SKM-1 treated with dmso at 0.1 percent for 144 hours (cell line): ENCODE data around the gene ADIRF.
"Not testable (repeated sequence)": the region's sequence is repeated elsewhere in the genome, so short reads cannot be mapped to it uniquely, and the experiment has no call there.

ENCODE experiments used
- DNase-seq: peaks from one replicate; lab custom pipeline; 2025; ENCODE audit not compliant: unreplicated experiment; lab: John Stamatoyannopoulos, UW

The ADIRF gene

DNA sequence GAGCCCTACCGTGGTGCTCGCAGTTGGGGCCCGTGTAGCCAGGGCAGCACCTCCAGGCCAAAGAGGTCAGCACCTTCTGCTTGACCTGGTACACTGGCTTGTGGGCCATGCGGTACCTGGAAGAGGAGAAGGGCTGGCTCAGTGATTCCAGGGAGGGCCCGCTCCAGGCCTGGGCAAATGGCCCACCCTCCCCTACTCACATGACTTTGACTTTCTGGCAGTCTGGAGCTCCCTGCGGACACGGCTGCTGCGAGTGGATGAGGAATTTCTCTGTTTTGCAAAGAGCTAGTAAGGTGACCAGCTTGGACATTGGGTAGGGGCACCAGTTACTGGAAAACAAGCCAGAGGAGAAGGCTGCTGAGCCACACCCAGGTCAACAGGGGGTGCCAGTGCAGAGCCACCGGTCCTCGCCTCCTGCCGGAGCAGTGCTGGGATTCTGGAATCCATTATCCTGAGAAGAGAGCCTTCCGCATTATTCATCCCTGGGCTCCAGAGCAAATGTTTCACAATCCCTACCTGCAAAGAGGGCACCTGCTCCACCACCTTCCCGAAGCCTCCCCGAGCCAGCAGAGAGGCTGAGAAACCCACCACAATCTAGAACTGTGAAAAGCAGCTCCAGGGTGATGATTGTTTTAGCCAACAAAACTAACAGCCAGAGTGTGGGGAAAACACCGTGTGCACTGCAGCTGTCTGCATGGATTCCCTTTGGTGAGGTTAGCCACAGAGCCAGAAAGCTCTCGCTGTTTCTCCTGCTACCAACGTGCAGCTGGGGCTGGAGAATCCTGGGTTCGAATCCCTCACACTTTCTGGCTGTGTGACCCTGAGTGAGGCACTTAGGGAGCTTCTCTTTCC lies 22.7 kb upstream of the ADIRF start:
- DNase-seq, result no peak

DNA sequence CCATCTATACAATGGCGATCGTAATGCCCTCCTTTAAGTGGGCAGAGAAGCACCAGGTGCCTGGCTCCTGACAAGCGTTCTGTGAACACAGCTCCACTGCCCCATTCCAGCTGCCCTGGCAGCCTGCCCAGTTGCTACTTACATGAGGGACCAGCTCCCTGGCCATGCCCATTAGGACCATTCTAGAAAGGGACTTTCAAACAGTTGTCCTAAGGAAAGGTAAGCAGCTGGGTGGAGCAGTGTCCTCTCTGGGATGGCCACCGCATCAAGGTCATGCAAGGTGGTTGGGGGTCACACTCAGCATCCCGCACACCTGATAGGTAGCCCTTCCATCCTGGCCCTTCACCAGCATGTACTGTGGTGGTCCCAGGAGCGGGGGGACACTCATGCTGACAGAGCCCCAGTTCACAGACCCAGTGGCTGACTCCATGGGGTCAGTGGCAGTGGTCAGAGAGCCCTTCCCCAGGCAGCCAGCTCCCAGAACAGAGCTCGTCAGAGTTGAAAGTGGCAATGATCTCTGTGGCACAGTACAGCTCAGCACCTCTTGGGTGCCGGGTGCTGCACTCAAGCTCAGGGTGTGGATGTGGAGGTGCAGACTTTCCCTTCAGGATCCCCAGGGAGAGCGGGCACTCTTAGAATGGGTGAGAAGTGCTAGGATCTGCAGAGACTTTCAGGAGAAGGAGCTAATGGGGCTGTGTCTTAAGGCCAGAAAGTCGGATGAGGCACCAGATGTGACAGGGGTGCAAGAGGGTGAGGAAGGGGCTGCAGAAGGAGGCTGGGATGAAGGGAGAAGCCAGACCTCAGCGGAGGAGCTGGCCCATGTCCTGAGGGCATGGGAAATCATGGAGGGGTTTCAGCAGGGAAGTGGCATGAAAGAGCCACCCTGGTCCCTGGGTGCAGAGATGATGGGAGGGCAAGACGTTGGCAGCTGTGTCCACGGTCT lies 21.8 kb upstream of the ADIRF start:
- DNase-seq, result no peak

DNA sequence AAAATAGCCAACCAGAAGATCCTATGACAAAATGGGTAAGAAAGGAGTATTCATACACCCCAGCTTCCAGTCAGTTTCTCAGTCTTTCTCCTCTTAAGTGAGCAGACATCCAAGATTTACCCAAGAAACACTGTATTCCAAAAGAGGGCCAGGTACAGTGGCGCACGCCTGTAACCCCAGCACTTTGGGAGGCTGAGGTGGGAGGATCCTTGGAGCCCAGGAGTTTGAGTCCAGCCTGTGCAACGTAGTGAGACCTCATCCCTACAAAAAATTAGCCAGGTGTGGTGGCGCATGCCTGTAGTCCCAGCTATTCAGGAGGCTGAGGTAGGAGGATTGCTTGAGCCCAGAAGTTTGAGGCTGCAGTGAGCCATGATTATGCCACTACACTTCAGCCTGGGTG lies 20.5 kb upstream of the ADIRF start:
- not testable (repeated sequence) for DNase-seq

DNA sequence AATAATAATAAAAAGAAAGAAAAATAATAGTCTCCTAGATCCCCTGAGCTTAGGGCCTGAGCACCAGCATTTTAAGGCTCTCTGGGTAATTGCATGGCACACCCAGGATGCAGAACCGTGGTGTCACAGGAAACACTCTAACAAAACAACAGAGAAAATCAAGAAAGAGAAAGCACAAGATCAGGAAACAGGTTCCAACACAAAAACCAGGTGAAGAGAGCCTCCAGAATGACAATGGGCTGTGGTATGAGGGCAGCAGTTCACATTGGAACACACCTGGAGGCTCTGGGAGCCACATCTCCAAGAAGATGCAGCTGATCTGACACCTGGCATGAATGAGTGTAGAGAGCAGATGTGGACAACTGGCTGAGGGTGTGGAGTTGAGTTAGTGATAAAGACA lies 17.9 kb upstream of the ADIRF start:
- no peak for DNase-seq

DNA sequence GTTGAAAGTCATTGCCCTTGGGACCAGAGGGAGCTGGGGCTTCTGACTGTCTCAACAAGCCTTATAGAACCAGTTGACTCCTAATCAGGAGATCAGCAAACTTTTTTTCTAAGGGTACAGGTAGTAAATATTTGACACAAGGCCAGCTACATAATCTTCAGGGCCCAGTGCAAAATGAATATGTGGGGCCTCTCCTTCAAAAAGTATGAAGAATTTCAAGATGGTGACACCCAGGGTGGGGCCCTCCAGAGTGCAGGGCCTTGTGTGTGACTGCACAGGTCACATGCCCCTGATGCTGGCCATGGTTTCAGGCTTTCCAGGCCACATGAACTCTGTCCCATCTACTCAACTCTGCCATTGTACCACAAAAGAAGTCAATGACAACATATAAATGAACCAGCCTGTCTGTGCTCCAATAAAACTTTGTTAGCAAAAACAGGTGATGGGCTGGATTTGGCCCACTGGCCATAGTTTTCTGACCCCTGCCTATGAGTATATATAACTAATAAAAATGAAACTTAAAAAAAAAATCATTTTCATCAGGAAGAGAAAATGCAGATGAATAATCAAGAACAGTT lies 17.0 kb upstream of the ADIRF start:
- DNase-seq, result no peak

DNA sequence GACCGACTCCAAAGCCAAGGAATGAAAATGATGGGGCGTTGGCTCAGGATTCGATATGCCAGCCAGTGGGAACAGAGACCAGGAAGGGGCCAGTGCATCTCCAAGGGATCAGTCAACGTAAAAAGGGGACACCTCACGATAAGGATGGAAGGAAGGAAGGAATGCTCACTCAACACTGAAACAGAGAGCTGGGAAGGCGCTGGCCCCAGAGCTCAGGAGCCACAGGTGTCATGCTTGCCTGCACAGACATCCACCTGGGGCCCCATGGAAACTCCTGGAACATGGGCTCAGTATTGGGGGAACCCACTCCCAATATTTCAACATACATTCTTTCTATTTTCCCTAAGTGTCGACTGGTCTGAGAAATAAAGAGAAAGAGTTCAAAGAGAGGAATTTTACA lies 16.2 kb upstream of the ADIRF start:
- no peak for DNase-seq

DNA sequence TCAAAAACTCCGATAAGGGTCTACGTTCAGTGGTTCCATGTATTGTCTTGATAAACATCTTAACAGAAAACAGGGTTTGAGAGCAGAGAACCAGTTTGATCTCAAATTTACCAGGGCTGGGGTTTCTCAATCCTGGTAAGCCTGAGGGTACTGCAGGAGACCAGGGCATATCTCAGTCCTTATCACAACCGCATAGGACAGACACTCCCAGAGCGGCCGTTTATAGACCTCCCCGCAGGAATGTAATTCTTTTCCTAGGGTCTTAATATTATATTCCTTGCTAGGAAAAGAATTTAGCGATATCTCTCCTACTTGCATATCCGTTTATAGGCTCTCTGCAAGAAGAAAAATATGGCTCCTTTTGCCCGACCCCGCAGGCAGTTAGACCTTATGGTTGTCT lies 15.6 kb upstream of the ADIRF start:
- not testable (repeated sequence) for DNase-seq

DNA sequence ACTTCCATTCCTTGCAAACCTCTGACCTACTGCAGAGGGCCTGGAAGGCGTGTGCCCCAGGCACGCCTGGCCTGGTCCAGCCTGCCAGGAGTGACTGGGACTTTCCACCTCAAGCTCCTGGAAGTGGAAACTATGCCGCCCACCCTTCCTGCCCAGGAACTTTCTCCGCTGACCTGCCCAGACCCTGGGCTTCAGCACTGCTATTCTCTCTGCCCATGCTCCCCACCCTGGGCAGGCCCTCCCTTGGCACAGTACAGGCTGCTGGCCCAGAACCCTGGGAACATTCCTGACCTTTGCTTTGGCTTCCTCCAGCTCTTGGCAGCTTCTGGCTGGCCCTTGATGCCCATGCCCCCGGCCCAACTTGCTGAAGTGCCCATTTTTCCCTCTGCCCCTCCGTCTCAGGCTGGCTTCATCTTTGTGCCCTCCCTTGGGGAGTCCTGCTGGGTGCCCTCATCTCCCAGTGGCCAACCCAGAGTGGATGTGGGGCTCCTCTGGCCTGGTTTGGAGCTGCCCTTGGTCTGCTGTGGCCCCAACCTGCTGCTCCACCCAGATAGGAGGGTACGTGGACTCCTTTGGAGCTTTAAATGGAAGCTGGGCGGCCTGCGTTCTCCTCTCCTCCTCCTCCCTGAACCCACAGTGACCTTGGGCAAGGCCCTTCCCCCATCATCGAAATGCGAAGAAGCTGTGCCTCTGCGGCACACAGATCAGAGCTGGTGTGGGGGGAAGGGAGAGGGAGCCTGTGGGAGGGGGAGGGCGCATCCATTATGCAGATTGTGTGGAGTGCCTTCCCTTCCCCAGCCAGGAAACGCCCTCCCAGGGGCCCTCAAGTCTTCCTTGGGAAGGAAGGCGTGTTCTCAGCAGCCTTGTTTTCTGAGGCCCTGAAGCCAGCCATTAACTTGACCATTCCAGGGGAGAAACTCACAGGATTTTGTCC lies 14.3 kb upstream of the ADIRF start:
- DNase-seq, result no peak

DNA sequence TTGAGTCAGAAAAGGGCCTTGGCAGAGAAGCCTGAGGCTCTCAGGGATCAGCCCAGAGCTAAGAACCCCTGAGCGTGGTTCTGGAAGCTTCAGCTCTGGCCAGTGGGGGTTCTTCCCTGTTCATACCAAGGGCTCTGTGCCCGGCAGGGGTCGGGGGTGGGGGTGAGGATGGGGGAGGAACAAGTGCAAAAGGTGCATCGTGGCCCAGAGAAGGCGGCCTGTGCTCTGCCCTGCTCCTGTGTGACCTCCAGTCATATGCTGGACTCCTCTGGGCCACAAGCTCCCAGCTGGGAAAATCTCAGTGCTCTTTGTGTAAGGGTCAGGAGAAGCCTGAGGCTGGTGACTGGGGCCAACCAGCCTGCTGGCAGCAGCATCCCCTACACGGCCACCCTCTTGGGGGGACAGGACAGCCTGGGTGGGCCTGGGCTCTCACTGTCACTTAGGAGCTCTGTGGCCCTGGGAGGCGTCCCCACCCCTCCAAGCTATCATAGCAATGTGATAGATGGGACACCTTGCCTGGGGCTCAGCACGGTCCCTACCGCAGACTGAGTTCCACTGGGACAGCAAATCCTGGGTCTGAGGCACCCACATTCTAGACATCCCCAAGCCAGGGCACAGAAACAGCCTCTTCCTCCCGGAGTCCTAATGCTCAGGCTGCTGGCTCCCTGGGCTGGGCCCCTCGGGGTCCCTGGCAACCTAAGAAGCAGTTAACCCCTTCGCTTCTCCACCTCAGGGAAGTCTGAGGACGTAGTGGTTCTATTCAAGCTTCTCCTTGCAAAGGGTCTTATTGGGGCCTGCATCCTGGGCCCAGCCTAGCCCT lies 13.4 kb upstream of the ADIRF start:
- no peak for DNase-seq

DNA sequence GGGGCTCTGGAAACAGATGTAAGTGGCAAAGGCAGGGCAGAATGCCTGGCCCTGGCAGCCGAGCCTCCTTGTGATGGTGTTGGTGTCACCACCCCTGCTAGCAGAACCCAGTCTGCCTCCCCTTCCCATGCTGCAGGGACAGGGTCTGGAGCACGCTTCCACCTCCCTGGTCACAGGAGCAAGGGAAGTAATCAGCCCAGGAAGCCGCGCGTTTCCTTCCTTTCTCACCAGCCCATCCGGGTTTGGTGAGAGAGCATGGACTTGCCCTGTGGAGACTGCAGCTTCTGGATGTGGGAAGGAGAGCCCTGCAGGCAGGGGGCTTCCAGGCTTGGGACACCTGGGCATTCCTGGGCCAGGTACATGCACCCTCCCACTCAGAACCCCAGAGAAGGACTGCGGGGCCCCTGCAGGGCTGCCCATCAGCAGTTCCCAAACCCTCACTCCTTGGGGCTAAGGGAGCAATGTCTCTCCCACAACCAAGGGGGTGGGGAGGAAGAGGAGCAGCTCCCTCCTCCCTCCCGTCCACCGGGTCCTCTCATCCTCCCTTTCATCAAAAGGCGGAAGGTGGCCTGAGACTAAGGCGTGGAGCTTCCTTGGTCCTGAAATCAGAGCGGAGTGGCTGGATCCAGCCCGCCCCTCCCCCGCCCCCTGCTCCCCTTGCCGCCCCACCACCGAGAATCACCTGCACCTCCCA lies 12.6 kb upstream of the ADIRF start:
- DNase-seq, result no peak

DNA sequence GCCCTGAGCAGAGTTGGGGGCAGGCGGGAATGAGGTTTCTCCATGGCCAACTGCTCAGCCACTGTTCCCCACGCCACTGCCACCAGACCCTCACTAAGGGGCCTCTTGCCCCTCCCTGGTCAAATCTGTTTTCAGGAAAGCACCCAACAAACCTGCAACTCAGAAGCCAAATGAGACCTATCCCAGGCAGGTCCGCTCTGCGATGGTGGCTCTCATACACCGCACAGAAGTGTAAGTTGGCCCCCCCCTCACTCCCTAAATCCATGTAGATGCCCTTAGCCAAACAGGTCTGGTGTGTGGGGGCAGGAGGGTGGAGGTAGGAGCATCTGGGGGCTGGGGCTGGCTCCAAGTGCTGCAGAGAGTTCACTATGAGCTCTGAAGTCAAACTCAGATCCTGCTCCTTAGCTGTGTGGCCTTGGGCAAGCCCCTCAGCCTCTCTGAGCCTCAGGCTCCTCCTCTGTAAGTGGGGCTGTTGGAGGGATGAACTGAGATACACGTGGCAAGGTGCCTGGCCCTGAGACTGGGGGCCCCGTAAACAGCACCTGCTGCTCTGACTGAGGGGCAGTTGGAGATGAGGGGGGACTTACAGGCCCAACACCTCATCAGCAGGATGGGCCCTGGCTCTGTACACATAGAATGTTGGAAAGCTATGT lies 12.0 kb upstream of the ADIRF start:
- DNase-seq, result no peak

DNA sequence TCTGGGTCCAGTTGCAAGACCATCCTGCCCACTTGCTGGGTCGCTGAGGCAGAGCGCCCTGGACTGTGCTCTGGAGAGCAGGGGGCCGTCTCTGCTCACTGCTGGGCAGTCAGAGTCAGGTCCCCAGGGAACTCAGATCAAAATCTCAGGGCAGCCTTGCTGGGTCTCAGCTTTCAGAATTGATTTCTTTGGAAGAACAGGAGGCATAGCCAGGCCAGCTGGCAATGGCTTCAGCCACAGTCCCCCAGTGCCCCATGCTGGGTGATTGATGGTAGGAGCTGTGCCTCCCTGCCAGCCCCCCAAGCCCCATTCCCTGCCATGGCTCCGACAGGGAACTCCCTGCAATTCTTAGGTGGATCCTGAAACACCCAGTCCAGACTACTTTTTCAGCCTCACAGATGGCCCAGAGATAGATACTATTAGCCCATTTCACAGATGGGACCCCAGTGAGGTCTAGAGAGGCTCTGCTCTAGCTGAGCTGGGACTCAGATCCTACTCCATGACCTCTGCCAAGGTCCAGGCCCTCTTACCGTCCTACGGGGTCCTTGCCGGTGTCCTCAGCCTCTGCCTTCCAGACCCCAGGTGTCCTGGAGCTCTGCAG lies 11.3 kb upstream of the ADIRF start:
- no peak for DNase-seq

DNA sequence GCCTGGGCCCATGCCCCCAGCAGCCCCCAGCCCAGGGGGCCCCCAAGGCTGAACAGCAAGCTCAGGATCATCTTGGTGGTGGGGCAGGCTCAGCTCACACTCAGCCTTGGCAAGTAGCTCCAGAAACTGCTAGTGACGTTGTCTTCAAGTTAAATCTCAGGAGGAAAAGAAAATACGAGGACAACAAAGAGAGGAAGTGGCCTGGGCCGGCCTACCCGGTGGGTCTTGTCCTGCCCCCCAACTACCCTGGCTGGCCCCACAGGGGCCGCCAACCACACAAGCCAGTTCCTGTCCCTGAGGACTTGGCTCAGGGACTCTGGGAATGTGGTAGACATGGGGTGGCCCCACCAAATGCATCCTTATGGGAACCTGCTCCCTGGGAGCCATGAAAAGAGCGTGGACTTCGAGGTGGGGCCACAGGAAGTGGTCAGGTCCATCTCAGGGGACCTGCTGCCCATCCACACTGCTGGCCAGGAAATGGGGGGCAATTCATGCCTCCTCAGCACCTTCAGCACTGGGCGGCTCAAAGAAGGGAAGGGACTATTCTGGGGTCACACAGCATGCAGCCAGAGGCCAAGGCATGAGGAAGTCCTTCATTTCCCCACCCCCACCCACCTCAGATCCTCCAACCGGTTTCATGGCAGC lies 10.7 kb upstream of the ADIRF start, which contains the start of gene MMRN2:
MMRN2 (minus strand) TSS at position 145 of the 645 bp plus-strand sequence; CDS start at position 71, 74 bp downstream.
- DNase-seq, result no peak

DNA sequence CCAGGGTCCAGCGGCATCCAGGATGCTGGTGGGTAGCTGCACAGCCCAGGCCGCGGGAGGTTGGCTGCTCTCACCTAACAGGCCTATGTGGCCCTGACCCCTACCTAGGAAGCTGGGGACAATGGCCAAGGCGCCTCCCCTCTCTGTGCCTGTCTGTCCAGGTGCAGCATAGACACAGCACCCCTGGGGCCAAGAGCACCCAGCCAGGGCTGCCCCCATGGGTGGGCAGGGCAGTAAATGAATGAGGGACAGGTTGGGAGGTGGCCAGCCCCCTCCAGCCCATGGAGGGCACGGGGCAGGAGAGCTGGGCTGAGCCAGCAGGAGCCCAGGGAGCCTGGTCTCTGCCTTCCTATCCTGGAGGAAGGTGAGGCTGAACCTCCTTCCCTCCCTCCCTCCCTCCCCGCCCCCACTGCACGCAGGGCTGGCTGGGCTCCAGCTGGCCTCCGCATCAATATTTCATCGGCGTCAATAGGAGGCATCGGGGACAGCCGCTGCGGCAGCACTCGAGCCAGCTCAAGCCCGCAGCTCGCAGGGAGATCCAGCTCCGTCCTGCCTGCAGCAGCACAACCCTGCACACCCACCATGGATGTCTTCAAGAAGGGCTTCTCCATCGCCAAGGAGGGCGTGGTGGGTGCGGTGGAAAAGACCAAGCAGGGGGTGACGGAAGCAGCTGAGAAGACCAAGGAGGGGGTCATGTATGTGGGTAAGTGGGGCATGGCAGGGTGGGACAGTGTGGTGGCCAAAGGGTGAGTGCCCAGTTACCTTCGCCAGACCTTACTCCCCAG lies 10.0 kb upstream of the ADIRF start, which contains the start of gene SNCG:
SNCG (plus strand) TSS at position 484 of the 785 bp plus-strand sequence; CDS start at position 583, 99 bp downstream.
- no peak for DNase-seq

DNA sequence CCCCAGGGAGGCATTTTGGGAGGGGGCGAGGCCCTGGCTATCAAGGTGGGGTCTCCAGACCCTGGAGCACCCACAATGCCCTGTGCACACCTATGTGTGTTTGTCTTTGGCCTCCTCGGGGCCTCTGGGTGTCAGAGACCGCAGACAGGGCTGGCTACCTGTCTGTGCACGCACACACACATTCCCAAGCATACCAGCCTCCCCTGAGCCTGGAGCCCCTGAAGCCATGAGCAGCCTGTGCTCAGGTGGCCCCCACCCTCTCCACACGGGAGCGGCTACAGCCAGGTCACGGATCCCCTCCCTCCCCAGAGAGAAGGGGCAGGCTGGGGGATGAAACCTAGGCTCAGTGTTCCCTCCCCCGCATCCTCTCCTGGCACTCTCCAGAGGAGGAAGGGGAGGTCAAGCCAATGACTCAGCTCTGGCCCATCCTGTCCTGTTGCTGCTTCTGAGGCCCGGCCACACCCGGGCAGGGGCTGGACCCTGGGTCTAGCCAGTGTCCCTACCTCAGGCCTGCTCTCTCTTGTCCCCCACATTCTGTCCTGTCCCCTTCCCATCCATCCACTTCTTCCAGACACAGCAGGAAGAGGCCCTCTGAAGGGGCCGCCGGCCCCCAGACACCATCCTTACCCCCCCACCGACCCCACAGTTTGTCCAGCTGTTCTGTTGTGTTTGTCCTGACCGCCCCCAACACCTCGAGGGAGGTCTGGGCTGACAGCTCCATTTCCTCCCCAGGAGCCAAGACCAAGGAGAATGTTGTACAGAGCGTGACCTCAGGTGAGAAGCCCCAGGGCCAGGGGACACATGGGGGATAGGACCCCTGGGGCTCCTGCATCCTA lies 9.2 kb upstream of the ADIRF start:
- no peak for DNase-seq

DNA sequence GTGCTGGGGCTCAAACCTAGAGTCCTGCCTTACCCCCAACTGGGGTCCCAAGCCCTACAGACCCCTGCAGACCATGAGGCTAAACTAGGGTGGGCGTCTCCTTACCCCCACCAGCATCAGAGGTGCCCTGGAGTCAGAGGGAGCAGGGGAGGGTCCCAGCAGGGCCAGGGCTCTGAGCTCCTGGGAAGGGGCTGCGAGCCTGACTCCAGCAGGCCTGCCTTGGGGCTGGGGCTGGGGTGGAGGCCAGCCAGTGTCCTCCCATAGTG lies 8.6 kb upstream of the ADIRF start:
- DNase-seq, result no peak
